MM.1S (cell line): ENCODE data around the gene RGS6.

Source experiments
- DNase-seq: peaks from one replicate; pipeline ENCODE4 v3.0.0-alpha.2; 2015
- H2AFZ ChIP-seq: fragments of 300-600 bp; sonication (generic); 2 replicates; pipeline ENCODE4 v1.6.0; 2016; ENCODE audit warnings: antibody characterized with exemption, low read length
- H3F3A ChIP-seq: fragments of 300-600 bp; sonication (generic); 2 replicates; pipeline ENCODE4 v1.6.1; 2016; ENCODE audit warnings: mild to moderate bottlenecking, antibody characterized with exemption, low read length, moderate library complexity, mixed read lengths; ENCODE audit not compliant: insufficient read depth
- H3K27ac ChIP-seq: fragments of 300-600 bp; sonication (generic); 2 replicates; pipeline ENCODE4 v1.5.1; 2016; ENCODE audit warnings: mild to moderate bottlenecking, low read length
- H3K27me3 ChIP-seq: fragments of 300-600 bp; sonication (generic); replicated peaks from 2 replicates; pipeline ENCODE4 v1.6.0; 2016; ENCODE audit warnings: low read length; ENCODE audit not compliant: insufficient read depth
- H3K36me3 ChIP-seq: fragments of 300-600 bp; sonication (generic); replicated peaks from 2 replicates; pipeline ENCODE4 v1.6.1; 2016; ENCODE audit warnings: mild to moderate bottlenecking, low read length, mixed read lengths; ENCODE audit not compliant: insufficient read depth
- H3K4me1 ChIP-seq: fragments of 300-600 bp; sonication (generic); 2 replicates; pipeline ENCODE4 v1.6.1; 2016; ENCODE audit warnings: low read length, mixed read lengths
- H3K4me2 ChIP-seq: fragments of 300-600 bp; sonication (generic); 2 replicates; pipeline ENCODE4 v1.6.0; 2016; ENCODE audit warnings: low read depth, low read length
- H3K4me3 ChIP-seq: fragments of 300-600 bp; sonication (generic); 2 replicates; pipeline ENCODE4 v1.5.1; 2016; ENCODE audit warnings: low read length, mixed read lengths
- H3K79me2 ChIP-seq: fragments of 300-600 bp; sonication (generic); 2 replicates; pipeline ENCODE4 v1.6.1; 2016; ENCODE audit warnings: mixed run types, low read length, mixed read lengths
- H3K9ac ChIP-seq: fragments of 300-600 bp; sonication (generic); 2 replicates; pipeline ENCODE4 v1.6.1; 2016; ENCODE audit warnings: low read length, mixed read lengths
- H3K9me2 ChIP-seq: fragments of 300-600 bp; sonication (generic); replicated peaks from 2 replicates; pipeline ENCODE4 v1.6.1; 2016; ENCODE audit warnings: mild to moderate bottlenecking, low read length, mixed read lengths; ENCODE audit not compliant: insufficient read depth
- H3K9me3 ChIP-seq: fragments of 300-600 bp; sonication (generic); replicated peaks from 2 replicates; pipeline ENCODE4 v1.6.1; 2016; ENCODE audit warnings: mild to moderate bottlenecking, low read length, mixed read lengths; ENCODE audit not compliant: insufficient read depth
- H4K20me1 ChIP-seq: fragments of 300-600 bp; sonication (generic); 2 replicates; pipeline ENCODE4 v1.6.1; 2016; ENCODE audit warnings: mild to moderate bottlenecking, low read length, moderate library complexity, mixed read lengths; ENCODE audit not compliant: insufficient read depth
- EZH2 ChIP-seq: fragments of 300-600 bp; sonication (generic); optimal IDR thresholded peaks from 2 replicates; pipeline ENCODE3; 2017; ENCODE audit warnings: low read depth, mild to moderate bottlenecking, antibody characterized with exemption, low read length, mixed read lengths
- EZH2phosphoT487 ChIP-seq: fragments of 300-600 bp; sonication (generic); IDR thresholded peaks from 2 replicates; pipeline ENCODE4 v1.6.1; 2018; ENCODE audit warnings: antibody characterized with exemption, low read length
- TF ChIP-seq, protein P1 (sequence below): fragments of 300-600 bp; sonication (generic); IDR thresholded peaks from 2 replicates; pipeline ENCODE4 v1.5.1; 2016; ENCODE audit warnings: antibody characterized with exemption, low read length, mixed read lengths

RGS6 gene

DNA sequence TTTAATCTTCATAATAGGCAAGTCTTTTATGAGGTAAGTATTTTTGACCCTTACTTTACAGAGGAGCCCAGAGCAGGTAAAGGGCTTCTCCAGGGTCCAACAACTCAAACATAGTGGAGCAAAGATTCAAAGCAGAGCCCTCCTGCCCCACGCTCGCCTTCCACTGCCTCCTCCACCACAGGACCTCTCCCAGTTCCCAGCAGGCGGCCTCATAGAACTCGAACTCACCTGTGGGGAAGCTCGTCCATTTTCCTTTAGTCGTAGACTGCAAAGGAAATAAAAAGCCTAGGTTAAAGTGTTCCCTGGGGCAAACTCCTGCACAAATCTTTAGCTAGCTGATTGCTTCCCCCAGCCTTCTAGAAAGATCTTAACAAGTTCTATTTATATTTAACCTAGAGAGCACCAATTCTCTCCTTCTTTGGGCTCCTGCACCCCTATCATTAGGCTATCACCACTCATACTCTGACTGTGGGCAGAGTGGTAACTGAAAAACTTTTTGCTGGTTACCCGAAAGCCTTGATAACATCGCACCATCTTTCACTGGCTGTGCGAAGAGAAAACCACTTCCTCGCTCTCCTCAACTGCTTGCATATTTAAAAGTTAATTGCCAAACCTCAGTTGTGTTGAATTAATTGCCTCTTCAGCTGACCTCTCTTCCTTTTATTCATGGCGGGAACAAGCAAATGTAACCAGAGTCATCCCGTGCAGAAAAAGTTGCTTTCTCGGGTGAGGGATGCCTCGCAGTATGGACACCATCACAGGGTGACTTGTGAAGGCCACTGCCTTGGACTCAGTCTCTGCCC, 662.1 kb downstream of the RGS6 start:
- Histone ChIP-seq H3K4me3 (no peak overlapping the region), H3K4me2 (no peak overlapping the region), H3K9me3 (no peaks in the 10 kb centered on the region), H3K36me3 (no peaks in the 10 kb centered on the region), H2AFZ (no peak overlapping the region), H3K9ac (no peak overlapping the region), H3K79me2 (no peaks in the 10 kb centered on the region), H3K9me2 (no peaks in the 10 kb centered on the region), H3K27me3 (no peaks in the 10 kb centered on the region), H3F3A (no peaks in the 10 kb centered on the region), H3K4me1 (no peaks in the 10 kb centered on the region), H4K20me1 (no peaks in the 10 kb centered on the region), H3K27ac (no peak overlapping the region)
- no peak for TF ChIP-seq EZH2phosphoT487
- no peak for DNase-seq

DNA sequence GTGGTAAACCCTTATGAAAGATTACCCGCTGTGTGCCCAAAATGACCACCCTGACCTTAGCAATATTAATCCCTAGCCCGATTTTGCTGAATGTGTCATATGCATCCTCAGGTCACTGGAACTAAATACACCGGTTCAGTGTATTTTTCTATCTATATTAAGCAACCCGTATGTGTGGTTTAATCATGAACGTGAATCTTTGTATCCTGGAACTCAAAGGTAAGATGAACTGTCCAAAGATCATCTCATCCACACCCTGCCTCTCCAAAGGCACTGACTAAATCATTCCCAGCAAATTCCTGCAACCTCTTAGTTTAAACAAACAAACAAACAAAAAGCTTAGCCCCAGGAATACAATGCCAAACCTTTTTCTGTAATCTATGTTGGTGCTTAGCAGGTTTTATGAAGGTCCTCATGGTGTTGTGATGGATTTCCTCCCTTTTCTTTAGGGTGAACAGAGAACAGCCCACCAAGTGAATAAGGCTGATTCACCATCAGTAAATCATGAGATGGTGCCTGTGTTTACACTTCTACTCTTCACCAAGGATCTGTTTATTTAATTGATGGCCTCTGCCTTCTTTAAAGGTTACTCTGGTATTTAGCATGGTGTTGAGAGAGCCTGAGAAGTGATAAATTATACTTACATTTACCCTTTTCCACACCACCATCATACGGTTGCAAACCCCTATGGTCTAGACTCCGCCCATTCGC, 663.1 kb downstream of the RGS6 start:
- Histone ChIP-seq H3K9me2 (no peaks in the 10 kb centered on the region), H3K27me3 (no peaks in the 10 kb centered on the region), H3F3A (no peaks in the 10 kb centered on the region), H4K20me1 (no peaks in the 10 kb centered on the region), H3K27ac (no peak overlapping the region), H3K36me3 (no peaks in the 10 kb centered on the region), H3K4me3 (no peak overlapping the region), H2AFZ (no peak overlapping the region), H3K79me2 (no peaks in the 10 kb centered on the region), H3K9me3 (no peaks in the 10 kb centered on the region), H3K4me1 (no peaks in the 10 kb centered on the region), H3K9ac (no peak overlapping the region), H3K4me2 (no peak overlapping the region)
- TF ChIP-seq EZH2 (no peak), EZH2phosphoT487 (no peak)
- TF ChIP-seq, protein P1, sequence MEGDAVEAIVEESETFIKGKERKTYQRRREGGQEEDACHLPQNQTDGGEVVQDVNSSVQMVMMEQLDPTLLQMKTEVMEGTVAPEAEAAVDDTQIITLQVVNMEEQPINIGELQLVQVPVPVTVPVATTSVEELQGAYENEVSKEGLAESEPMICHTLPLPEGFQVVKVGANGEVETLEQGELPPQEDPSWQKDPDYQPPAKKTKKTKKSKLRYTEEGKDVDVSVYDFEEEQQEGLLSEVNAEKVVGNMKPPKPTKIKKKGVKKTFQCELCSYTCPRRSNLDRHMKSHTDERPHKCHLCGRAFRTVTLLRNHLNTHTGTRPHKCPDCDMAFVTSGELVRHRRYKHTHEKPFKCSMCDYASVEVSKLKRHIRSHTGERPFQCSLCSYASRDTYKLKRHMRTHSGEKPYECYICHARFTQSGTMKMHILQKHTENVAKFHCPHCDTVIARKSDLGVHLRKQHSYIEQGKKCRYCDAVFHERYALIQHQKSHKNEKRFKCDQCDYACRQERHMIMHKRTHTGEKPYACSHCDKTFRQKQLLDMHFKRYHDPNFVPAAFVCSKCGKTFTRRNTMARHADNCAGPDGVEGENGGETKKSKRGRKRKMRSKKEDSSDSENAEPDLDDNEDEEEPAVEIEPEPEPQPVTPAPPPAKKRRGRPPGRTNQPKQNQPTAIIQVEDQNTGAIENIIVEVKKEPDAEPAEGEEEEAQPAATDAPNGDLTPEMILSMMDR = no peak
- DNase-seq = no peak

DNA sequence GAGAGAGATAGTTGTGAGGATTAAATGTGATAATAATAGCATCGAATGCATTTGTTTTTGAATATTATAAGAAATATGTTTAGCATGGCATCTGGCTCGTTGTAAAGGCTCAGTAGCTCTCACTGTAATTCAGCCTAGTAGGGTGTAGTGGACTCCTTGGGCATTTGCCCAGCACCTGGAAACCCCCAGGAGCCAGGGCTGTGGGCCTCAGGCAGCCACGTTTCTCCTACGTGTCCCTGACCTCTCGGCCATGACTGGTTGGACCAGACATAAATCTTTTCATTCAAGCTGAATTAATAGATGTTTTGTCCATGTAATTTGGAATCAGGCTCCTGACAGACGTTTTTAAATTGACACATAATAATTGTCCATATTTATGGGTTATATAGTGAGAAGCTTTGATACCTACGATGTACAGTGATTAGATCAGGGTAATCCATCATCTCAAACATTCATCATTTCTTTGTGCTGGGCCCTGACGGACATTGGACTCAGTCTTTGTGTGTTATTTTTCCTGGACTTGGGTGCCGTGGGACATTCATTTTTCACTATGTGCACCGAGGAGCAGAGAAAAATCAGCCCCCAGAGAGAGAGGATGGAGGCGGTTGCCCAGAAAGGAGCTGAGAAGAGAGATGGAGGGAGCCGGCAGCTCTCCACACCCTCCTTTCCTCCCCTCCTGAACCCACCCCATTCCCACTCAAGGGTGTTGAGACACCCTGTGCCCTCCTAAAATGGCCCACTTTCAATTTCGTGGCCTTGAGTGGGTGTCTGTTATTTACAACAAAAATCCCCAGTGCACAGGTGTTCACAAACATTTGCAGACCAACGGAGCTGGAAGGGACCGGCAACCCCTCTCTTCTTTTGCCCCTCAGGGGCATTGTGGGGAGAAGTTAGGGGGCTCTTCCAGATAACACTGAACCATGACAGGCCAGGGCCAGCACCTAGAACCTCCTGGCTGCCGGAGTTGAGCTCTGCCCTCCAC, 665.3 kb downstream of the RGS6 start:
- TF ChIP-seq EZH2phosphoT487 = no peak
- TF ChIP-seq, protein P1 = no peak
- TF ChIP-seq EZH2 = no peak
- H3K79me2 ChIP-seq = no peaks in the 10 kb centered on the region
- no peaks in the 10 kb centered on the region for H3K27me3 ChIP-seq
- H3K4me3 ChIP-seq = no peak overlapping the region
- DNase-seq = no peak
- H3K4me2 ChIP-seq = no peak overlapping the region
- H3K27ac ChIP-seq = no peak overlapping the region
- H3K36me3 ChIP-seq = no peaks in the 10 kb centered on the region
- no peaks in the 10 kb centered on the region for H3K9me3 ChIP-seq
- no peaks in the 10 kb centered on the region for H3F3A ChIP-seq
- H3K4me1 ChIP-seq = no peaks in the 10 kb centered on the region
- H2AFZ ChIP-seq = no peak overlapping the region
- H4K20me1 ChIP-seq = no peaks in the 10 kb centered on the region
- no peak overlapping the region for H3K9ac ChIP-seq
- H3K9me2 ChIP-seq = no peaks in the 10 kb centered on the region
